Limb (tissue), 2 donors: ENCODE measurements around the gene LYZL1.
"Not testable (repeated sequence)": the region's sequence is repeated elsewhere in the genome, so short reads cannot be mapped to it uniquely, and the experiment has no call there.

ENCODE experiments used
- DNase-seq, 2 donors: peaks; one replicate each; pipeline ENCODE4 v3.0.0-alpha.2; 2016; ENCODE audit errors: extremely low spot score in 2 of 2

LYZL1 gene

GRCh38 chr10:29328983-29329382, 40.1 kb downstream of the LYZL1 start:
- DNase-seq = no peak

GRCh38 chr10:29329420-29329819, 40.5 kb downstream of the LYZL1 start:
- no peak for DNase-seq

- no peak for DNase-seq
These were observed 43.3 kb downstream of the LYZL1 start for GRCh38 chr10:29332061-29332760.

GRCh38 chr10:29332761-29333148, 43.9 kb downstream of the LYZL1 start:
- DNase-seq = no peak

GRCh38 chr10:29337526-29337925, 48.7 kb downstream of the LYZL1 start:
- DNase-seq = not testable (repeated sequence)

- DNase-seq = no peak
These were observed 54.8 kb downstream of the LYZL1 start for GRCh38 chr10:29343607-29344038.

GRCh38 chr10:29344073-29344820, 55.4 kb downstream of the LYZL1 start:
- DNase-seq = peak in 1 of 2 donors; percentile 36

GRCh38 chr10:29345144-29345909, 56.5 kb downstream of the LYZL1 start:
- DNase-seq = no peak

- no peak for DNase-seq
These were observed 57.0 kb downstream of the LYZL1 start for GRCh38 chr10:29345910-29346209.

GRCh38 chr10:29346296-29347001, 57.6 kb downstream of the LYZL1 start:
- no peak for DNase-seq

- DNase-seq = no peak
These were observed 60.0 kb downstream of the LYZL1 start for GRCh38 chr10:29348836-29349235.

GRCh38 chr10:29353305-29353704, 64.4 kb downstream of the LYZL1 start:
- no peak for DNase-seq

- DNase-seq = no peak
These were observed 65.2 kb downstream of the LYZL1 start for GRCh38 chr10:29353887-29354561.

- no peak for DNase-seq
These were observed 66.6 kb downstream of the LYZL1 start for GRCh38 chr10:29355411-29355991.

GRCh38 chr10:29356931-29357330, 68.1 kb downstream of the LYZL1 start:
- DNase-seq = no peak

GRCh38 chr10:29358010-29358616, 69.2 kb downstream of the LYZL1 start:
- DNase-seq = no peak

GRCh38 chr10:29360215-29360853, 71.5 kb downstream of the LYZL1 start:
- not testable (repeated sequence) for DNase-seq
